Karpas-422 (cell line): ENCODE data around the gene GPR158. TPM values are rescaled to one million over a fixed set of nuclear protein-coding genes. Genes with fewer than 3 reads are reported as not detected.
"Not testable (repeated sequence)": the region's sequence is repeated elsewhere in the genome, so short reads cannot be mapped to it uniquely, and the experiment has no call there.

Experiments
- DNase-seq: peaks from one replicate; pipeline ENCODE4 v3.0.0-alpha.2; 2015
- H2AFZ ChIP-seq: fragments of 200-600 bp; sonication (generic); 2 replicates; pipeline ENCODE4 v1.6.1; 2014; ENCODE audit warnings: antibody characterized with exemption, low read length, mixed read lengths
- H3K27ac ChIP-seq: fragments of 200-600 bp; sonication (generic); 2 replicates; pipeline ENCODE4 v1.5.1; 2014; ENCODE audit warnings: mild to moderate bottlenecking, low read length, moderate library complexity
- H3K27me3 ChIP-seq: fragments of 200-600 bp; sonication (generic); 2 replicates; pipeline ENCODE4 v1.6.1; 2014; ENCODE audit warnings: low read length, mixed read lengths
- H3K36me3 ChIP-seq: fragments of 200-600 bp; sonication (generic); 2 replicates; pipeline ENCODE4 v1.6.1; 2014; ENCODE audit warnings: low read length, mixed read lengths; ENCODE audit not compliant: insufficient read depth
- H3K4me1 ChIP-seq: fragments of 200-600 bp; sonication (generic); 2 replicates; pipeline ENCODE4 v1.6.1; 2014; ENCODE audit warnings: mild to moderate bottlenecking, low read length, mixed read lengths
- H3K4me2 ChIP-seq: fragments of 200-600 bp; sonication (generic); 2 replicates; pipeline ENCODE4 v1.6.1; 2014; ENCODE audit warnings: low read length, low read depth, mild to moderate bottlenecking; ENCODE audit not compliant: poor library complexity, severe bottlenecking
- H3K4me3 ChIP-seq: fragments of 200-600 bp; sonication (generic); 2 replicates; pipeline ENCODE4 v1.5.1; 2014; ENCODE audit warnings: mild to moderate bottlenecking, antibody characterized with exemption, low read length, mixed read lengths
- H3K79me2 ChIP-seq: fragments of 200-600 bp; sonication (generic); 2 replicates; pipeline ENCODE4 v1.6.1; 2014; ENCODE audit warnings: mild to moderate bottlenecking, low read length, mixed read lengths
- H3K9ac ChIP-seq: fragments of 200-600 bp; sonication (generic); 2 replicates; pipeline ENCODE4 v1.6.0; 2014; ENCODE audit warnings: low read length
- H3K9me2 ChIP-seq: fragments of 200-600 bp; sonication (generic), shearing (Covaris generic); replicated peaks from 2 replicates; pipeline ENCODE4 v1.6.0; 2014; ENCODE audit warnings: mild to moderate bottlenecking, low read length, moderate library complexity; ENCODE audit not compliant: insufficient read depth
- H3K9me3 ChIP-seq: fragments of 300-700, 200-600 bp; sonication (generic); 2 replicates; pipeline ENCODE4 v1.6.1; 2014; ENCODE audit warnings: low read length, mixed read lengths
- H4K20me1 ChIP-seq: fragments of 200-600 bp; sonication (generic); 2 replicates; pipeline ENCODE4 v1.6.1; 2014; ENCODE audit warnings: mild to moderate bottlenecking, antibody characterized with exemption, low read length, low read depth; ENCODE audit not compliant: insufficient read depth
- total RNA-seq: library from RNA; depleted of rRNA; stranded (reverse); fragments of >200 nt; shearing (Covaris generic); gene quantifications from 2 replicates; pipeline ENCODE4 v1.2.3, GENCODE V29; 2014; ENCODE audit warnings: low replicate concordance

GPR158 gene
- total RNA-seq, 1 experiment from 2014 or later: not detected

DNA sequence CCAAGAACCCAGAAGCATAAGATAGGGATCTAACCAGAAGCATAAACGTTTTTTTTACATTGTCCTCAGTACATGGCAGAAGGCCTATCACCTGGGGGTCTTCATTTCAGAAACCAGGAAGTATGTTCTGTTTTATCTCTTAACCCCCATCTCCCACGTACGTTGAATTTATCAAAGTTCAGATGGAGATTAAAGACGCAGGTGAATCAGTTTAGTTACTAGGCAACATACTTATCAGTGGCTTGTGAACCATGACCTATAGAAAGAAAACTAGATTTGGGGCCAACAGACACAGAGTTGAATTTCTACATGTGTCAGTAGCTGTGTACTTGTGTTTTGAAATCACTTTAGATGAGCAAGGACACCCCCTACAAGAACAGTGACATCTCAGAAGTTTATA lies 122.7 kb downstream of the GPR158 start:
- no peak for DNase-seq
- H3K4me1 ChIP-seq: no peaks in the 10 kb centered on the region
- H3K27ac ChIP-seq: no peak overlapping the region
- H3K9ac ChIP-seq: no peak overlapping the region
- peaks cover 15% of the 10 kb centered on the region for H3K9me3 ChIP-seq
- H3K79me2 ChIP-seq: no peaks in the 10 kb centered on the region
- no peaks in the 10 kb centered on the region for H3K9me2 ChIP-seq
- no peak overlapping the region for H2AFZ ChIP-seq
- no peak overlapping the region for H3K4me3 ChIP-seq
- no peak overlapping the region for H3K4me2 ChIP-seq
- H3K36me3 ChIP-seq: no peaks in the 10 kb centered on the region
- H3K27me3 ChIP-seq: no peaks in the 10 kb centered on the region
- no peaks in the 10 kb centered on the region for H4K20me1 ChIP-seq

DNA sequence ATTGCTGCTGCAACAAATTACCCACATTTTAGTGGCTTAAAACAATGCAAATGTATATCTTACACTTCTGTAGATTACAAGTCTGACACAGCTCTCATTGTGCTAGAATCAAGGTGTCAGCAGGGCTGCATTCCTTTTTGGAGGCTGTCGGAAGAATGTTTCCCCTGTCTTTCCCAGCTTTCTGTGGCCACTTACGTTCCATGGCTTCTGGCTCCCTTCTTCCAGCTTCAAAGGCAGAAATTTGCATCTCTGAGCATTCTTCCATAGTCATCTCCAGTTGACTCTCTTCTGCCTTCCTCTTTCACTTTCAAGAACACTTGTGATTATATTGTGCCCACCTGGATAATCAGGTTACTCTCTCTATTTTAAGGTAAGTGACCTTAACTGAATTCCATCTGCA lies 125.3 kb downstream of the GPR158 start:
- no peak for DNase-seq
- Histone ChIP-seq H3K9ac (no peak overlapping the region), H3K36me3 (no peaks in the 10 kb centered on the region), H4K20me1 (no peaks in the 10 kb centered on the region), H3K27me3 (no peaks in the 10 kb centered on the region), H3K4me3 (no peak overlapping the region), H3K9me2 (no peaks in the 10 kb centered on the region), H2AFZ (no peak overlapping the region), H3K9me3 (peaks cover 24% of the 10 kb centered on the region), H3K4me1 (no peaks in the 10 kb centered on the region), H3K4me2 (no peak overlapping the region), H3K79me2 (no peaks in the 10 kb centered on the region), H3K27ac (no peak overlapping the region)

DNA sequence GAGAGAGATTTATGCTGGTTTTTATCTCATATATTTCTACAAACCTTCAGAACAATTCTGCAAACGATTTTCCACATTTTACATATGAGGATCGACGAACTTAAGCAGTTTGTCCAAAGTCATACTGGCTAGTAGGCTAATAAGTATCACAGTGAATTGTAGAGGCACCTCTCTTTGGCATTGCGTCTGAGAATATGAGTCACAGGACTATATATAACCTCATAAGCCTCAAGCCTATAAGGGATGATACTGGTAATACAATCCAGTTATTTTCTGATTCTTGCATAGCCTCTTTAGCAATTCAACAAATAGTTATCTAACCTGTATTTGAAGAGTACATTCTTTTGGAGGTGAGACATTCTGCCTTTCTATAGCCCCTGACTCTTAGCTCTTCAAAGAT lies 129.8 kb downstream of the GPR158 start:
- Histone ChIP-seq H3K4me3 (no peak overlapping the region), H3K9me2 (no peaks in the 10 kb centered on the region), H3K4me1 (no peaks in the 10 kb centered on the region), H3K4me2 (no peak overlapping the region), H3K36me3 (no peaks in the 10 kb centered on the region), H3K27ac (no peak overlapping the region), H2AFZ (no peak overlapping the region), H3K79me2 (no peaks in the 10 kb centered on the region), H3K9me3 (peaks cover 18% of the 10 kb centered on the region), H4K20me1 (no peaks in the 10 kb centered on the region), H3K27me3 (no peaks in the 10 kb centered on the region), H3K9ac (no peak overlapping the region)
- no peak for DNase-seq

DNA sequence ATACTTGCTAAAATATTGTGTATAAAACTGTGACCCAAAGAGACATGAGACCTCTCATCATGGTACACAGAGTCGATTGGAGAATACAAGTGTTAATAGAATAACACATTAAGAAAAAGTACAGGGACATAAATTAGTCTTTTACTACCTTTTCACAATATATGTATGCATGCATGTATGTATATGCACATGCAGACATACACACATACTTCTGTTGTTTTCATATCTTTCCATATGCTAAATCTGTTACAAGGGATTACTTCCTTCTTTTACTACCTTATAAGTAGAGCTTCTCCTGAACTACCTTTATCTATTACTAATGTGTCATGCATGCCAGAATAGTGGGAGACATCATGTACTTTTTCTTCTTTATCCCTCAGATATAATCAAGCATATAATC lies 131.6 kb downstream of the GPR158 start:
- Histone ChIP-seq H3K9me3 (peaks cover 19% of the 10 kb centered on the region), H3K36me3 (no peaks in the 10 kb centered on the region), H4K20me1 (no peaks in the 10 kb centered on the region), H3K27ac (no peak overlapping the region), H3K9ac (no peak overlapping the region), H3K79me2 (no peaks in the 10 kb centered on the region), H2AFZ (no peak overlapping the region), H3K9me2 (no peaks in the 10 kb centered on the region), H3K27me3 (no peaks in the 10 kb centered on the region), H3K4me1 (no peaks in the 10 kb centered on the region), H3K4me2 (no peak overlapping the region), H3K4me3 (no peak overlapping the region)
- no peak for DNase-seq

DNA sequence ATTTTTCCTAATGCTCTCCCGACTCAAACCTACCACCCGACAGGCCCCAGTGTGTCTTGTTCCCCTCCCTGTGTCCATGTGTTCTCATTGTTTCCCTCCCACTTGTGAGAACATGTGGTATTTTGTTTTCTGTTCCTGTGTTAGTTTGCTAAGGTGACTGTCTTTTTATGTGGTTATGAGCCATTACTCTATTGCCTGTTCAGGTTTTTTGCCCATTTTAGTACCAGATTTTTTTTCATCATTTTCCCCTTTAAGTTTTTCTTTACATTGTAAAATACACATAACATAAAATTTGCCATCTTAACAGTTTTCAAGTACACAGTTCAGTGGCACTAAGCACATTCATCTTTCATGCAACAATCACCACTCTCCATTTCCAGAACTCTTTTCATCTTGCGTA lies 133.5 kb downstream of the GPR158 start:
- Histone ChIP-seq H3K4me3 (no peak overlapping the region), H3K4me1 (no peaks in the 10 kb centered on the region), H3K4me2 (no peak overlapping the region), H3K27ac (no peak overlapping the region), H3K27me3 (no peaks in the 10 kb centered on the region), H3K9ac (no peak overlapping the region), H3K79me2 (no peaks in the 10 kb centered on the region), H3K9me2 (no peaks in the 10 kb centered on the region), H3K9me3 (peaks cover 22% of the 10 kb centered on the region), H3K36me3 (no peaks in the 10 kb centered on the region), H2AFZ (no peak overlapping the region), H4K20me1 (no peaks in the 10 kb centered on the region)
- no peak for DNase-seq

DNA sequence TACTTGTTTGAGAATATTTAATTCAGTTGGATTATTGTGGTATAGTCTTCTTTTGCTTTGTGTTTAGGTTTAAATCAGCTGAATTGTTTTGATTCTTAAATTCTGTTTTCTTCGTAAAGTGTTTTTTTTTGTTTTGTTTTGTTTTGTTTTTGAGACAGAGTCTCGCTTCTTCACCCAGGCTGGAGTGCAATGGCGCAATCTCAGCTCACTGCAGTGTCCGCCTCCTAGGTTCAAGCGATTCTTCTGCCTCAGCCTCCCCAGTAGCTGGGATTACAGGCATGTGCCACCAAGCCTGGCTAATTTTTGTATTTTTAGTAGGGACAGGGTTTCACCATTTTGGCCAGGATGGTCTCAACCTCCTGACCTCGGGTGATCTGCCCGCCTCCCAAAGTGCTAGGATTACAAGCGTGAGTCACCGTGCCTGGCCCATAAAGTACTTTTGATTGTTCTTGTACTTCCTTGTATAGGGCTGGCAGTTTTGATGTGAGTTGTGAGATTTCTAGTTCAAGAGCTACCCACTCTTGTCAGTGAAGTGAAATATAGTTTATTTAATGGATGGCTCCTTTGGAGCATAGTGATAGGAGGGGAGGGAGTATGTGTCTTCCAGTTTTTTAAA lies 142.9 kb downstream of the GPR158 start:
- H3K9me2 ChIP-seq, H2AFZ ChIP-seq, DNase-seq, H3K4me1 ChIP-seq, H3K27me3 ChIP-seq, H4K20me1 ChIP-seq, H3K36me3 ChIP-seq, H3K9ac ChIP-seq, H3K27ac ChIP-seq, H3K79me2 ChIP-seq, H3K4me3 ChIP-seq, H3K4me2 ChIP-seq: not testable (repeated sequence)
- H3K9me3 ChIP-seq: peaks cover 31% of the 10 kb centered on the region

DNA sequence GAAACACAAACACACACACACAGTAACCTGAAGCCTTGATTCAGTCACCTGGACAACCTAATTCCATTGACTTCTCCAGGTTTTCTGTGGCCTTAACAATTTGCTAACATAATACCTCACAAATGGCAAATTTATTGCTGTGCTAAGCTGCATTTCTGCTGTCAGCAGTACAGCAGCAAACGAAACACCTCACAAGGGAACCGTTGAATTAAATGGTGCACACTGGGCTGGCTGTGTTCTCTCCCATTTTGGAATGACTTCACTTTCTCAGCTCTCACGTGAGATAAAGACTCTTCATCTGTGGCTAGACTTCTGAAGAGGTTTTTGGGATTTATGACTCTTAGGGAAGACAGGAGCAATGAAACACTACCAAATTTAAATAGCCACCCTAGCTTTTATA lies 152.5 kb downstream of the GPR158 start:
- H3K9ac ChIP-seq: no peak overlapping the region
- H3K27me3 ChIP-seq: no peaks in the 10 kb centered on the region
- H3K9me2 ChIP-seq: no peaks in the 10 kb centered on the region
- H3K27ac ChIP-seq: no peak overlapping the region
- DNase-seq: no peak
- H3K79me2 ChIP-seq: no peaks in the 10 kb centered on the region
- H3K36me3 ChIP-seq: no peaks in the 10 kb centered on the region
- H4K20me1 ChIP-seq: no peaks in the 10 kb centered on the region
- H3K9me3 ChIP-seq: peaks cover 16% of the 10 kb centered on the region
- no peaks in the 10 kb centered on the region for H3K4me1 ChIP-seq
- H3K4me3 ChIP-seq: no peak overlapping the region
- no peak overlapping the region for H2AFZ ChIP-seq
- H3K4me2 ChIP-seq: no peak overlapping the region

DNA sequence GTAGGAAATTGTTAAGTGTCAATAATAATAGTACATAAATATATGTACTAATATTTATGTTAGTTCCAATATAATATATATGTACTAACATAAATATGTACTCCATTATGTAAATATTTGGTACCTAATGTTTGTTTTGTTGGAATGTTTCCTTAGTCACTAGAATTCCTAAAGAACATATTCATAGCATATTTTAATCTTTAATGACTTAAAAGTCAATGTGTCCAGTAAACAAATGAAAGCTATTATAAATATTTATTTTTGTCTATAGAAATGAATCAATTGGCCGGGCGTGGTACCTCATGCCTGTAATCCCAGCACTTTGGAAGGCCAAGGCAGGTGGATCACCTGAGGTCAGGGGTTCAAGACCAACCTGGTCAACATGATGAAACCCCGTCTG lies 153.6 kb downstream of the GPR158 start:
- Histone ChIP-seq H3K4me3 (no peak overlapping the region), H3K9ac (no peak overlapping the region), H3K9me2 (no peaks in the 10 kb centered on the region), H3K27ac (no peak overlapping the region), H3K4me2 (no peak overlapping the region), H3K79me2 (no peaks in the 10 kb centered on the region), H3K4me1 (no peaks in the 10 kb centered on the region), H3K9me3 (peaks cover 16% of the 10 kb centered on the region), H4K20me1 (no peaks in the 10 kb centered on the region), H2AFZ (no peak overlapping the region), H3K36me3 (no peaks in the 10 kb centered on the region), H3K27me3 (no peaks in the 10 kb centered on the region)
- no peak for DNase-seq

DNA sequence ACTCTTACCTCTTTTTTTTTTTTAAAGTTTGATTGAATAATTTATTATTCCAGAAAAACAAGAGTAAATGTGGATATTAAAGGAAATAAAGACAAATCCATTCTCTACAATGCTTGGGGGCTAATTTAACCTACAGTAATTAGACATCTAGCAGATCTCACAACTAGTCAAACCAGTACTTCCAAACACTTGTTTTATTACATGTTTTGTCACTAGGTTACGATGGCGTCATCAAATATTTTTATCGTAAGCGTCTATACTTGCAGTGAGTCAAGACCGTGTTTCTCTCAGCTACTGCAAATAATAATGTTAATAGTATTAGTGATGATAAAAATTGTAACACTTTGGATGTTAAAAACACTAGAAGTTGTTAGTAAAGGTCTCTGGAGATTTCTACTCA lies 154.8 kb downstream of the GPR158 start:
- H3K9ac ChIP-seq, H3K9me2 ChIP-seq, H4K20me1 ChIP-seq, H3K27ac ChIP-seq, H3K79me2 ChIP-seq, H2AFZ ChIP-seq, H3K4me2 ChIP-seq, DNase-seq, H3K36me3 ChIP-seq, H3K4me3 ChIP-seq, H3K4me1 ChIP-seq, H3K27me3 ChIP-seq: not testable (repeated sequence)
- H3K9me3 ChIP-seq: peaks cover 17% of the 10 kb centered on the region
